GM21528 (cell line): ENCODE results near the gene TMPRSS12.
"Not testable (repeated sequence)": the region's sequence is repeated elsewhere in the genome, so short reads cannot be mapped to it uniquely, and the experiment has no call there.

Experiments
- ATAC-seq: cut with Tn5 transposase; IDR thresholded peaks from one replicate; pipeline ENCODE4 v1.9.1; 2021; ENCODE audit warnings: mild to moderate bottlenecking, moderate library complexity; ENCODE audit not compliant: unreplicated experiment, low FRiP score

The TMPRSS12 gene

GRCh38 chr12:50842637-50843493, at the start of gene TMPRSS12:
TMPRSS12 (plus strand) TSS chr12:50842926; CDS start chr12:50842965, 39 bp downstream.
- no peak for ATAC-seq

- ATAC-seq = no peak
Measured at GRCh38 chr12:50799908-50800307, 42.8 kb upstream of the TMPRSS12 start.

GRCh38 chr12:50803230-50803875, 39.4 kb upstream of the TMPRSS12 start:
- no peak for ATAC-seq

- ATAC-seq = no peak
Measured at GRCh38 chr12:50806176-50806575, 36.5 kb upstream of the TMPRSS12 start.

- not testable (repeated sequence) for ATAC-seq
Measured at GRCh38 chr12:50809131-50809530, 33.6 kb upstream of the TMPRSS12 start.

GRCh38 chr12:50814921-50815320, 27.8 kb upstream of the TMPRSS12 start:
- not testable (repeated sequence) for ATAC-seq

GRCh38 chr12:50820177-50820576, 22.5 kb upstream of the TMPRSS12 start:
- no peak for ATAC-seq

GRCh38 chr12:50822082-50822481, 20.6 kb upstream of the TMPRSS12 start:
- no peak for ATAC-seq

- ATAC-seq = not testable (repeated sequence)
Measured at GRCh38 chr12:50823724-50824123, 19.0 kb upstream of the TMPRSS12 start.

- no peak for ATAC-seq
Measured at GRCh38 chr12:50824914-50825313, 17.8 kb upstream of the TMPRSS12 start.

- ATAC-seq = no peak
Measured at GRCh38 chr12:50825372-50825838, 17.3 kb upstream of the TMPRSS12 start.

GRCh38 chr12:50828121-50828520, 14.6 kb upstream of the TMPRSS12 start:
- ATAC-seq = no peak

GRCh38 chr12:50828886-50829285, 13.8 kb upstream of the TMPRSS12 start:
- ATAC-seq = no peak

GRCh38 chr12:50833801-50834200, 8.9 kb upstream of the TMPRSS12 start:
- not testable (repeated sequence) for ATAC-seq

GRCh38 chr12:50839042-50839441, 3.7 kb upstream of the TMPRSS12 start:
- ATAC-seq = no peak

GRCh38 chr12:50840809-50841487, 1.8 kb upstream of the TMPRSS12 start:
- no peak for ATAC-seq

GRCh38 chr12:50841716-50842531, 802 bp upstream of the TMPRSS12 start:
- ATAC-seq = no peak

GRCh38 chr12:50845021-50845647, 2.4 kb downstream of the TMPRSS12 start:
- ATAC-seq = no peak

GRCh38 chr12:50848963-50849362, 6.2 kb downstream of the TMPRSS12 start:
- ATAC-seq = no peak

GRCh38 chr12:50855218-50855617, 12.5 kb downstream of the TMPRSS12 start:
- ATAC-seq = not testable (repeated sequence)
